ENCODE results near the gene LRTM2.

The LRTM2 gene

DNA sequence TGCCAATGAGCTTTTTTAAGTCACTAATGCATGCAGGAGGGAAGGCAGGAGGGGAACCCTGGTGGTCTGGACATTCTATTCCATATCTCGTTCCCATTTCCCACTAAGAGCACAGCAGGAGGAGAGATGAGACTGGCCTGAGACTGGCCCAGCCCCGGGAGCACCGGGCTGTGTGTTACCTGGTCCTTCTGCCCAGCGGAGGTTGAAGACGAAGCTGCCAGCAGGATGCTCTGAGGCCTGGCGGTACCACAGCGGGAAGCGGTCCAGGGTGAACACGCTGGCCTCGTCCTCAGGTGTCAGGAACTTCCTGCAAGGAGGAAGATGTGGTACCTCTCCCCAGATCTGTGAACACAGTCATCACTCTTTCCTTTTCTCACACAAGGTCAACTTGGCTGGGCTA is 23.9 kb downstream of the LRTM2 start:
- peak; percentile 16 for DNase-seq

DNA sequence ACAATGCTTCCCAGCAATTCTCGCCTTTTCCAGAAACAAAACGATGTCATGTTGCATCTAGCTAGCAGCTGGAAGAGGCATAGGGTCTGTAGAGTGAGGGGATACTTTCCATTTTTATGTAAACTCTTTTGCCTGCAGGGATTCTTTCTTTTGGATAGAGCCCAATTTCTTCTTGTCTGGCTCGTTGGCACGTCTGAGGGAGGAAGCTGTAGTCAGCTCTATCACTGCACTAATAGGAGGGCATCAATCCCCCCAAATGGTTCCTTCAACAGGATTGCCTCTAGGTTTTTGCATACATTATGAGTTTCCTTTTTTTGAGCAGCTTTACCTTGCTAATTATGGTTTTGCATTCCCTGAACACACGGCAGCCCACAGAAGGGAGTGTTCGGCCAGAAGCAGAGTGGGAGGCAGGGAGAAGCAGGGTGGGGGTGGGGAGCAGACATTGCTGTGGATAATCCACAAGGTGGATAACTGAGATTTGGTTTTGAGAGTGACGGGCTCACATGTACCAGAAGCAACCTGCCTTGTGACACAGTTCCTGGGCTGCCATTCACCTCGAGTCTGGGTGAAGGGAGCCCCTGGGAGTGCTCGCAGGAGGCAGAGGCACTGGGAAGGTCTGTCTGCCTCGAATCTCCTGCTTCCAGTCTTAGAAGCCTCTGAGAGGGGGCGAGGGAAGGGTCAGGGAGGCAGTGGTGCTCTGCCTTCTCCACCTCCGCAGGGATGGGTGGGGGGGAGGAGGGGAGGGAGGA is 24.5 kb downstream of the LRTM2 start:
- peak; percentile 13 for DNase-seq

DNA sequence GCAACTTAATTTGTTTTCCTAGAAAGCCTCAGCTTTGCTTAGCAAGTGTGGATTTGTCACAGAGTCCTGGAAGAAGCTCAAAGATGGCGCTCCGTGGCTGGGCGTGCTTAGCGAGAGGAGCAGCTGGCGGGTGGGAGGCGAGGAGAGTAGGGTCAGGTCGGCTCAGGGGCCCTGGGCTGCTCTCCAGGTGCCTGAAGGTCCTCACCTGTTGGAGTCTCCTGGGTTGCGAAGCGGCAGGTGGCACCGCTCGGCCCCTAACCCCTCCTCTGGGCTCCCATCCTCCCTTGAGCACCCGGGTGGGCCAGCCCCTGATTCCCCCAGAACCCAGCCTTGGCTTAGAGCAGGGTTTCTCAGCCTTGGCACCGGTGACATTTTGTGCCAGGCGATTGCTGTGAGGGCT is 25.1 kb downstream of the LRTM2 start:
- peak; percentile 16 for DNase-seq

DNA sequence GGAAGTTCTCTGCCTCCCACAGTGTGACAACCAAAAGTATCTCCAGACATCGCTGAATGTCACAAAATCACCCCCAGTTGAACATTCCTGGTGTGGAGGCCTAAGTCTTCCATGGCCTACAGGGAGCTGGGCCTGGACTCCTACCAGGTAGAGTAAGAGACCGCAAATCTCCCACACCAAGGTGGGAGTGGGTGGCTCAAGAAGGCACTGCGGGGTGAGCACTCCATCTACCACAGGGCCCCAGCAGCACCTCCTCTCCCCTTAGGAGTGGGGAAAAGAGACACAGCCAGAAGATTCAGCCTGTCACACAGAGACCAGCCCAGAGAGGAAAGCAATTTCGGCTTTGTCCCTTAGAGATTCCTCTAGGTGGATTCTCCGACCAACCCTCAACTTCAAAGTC is 25.5 kb downstream of the LRTM2 start:
- peak; percentile 53 for DNase-seq

DNA sequence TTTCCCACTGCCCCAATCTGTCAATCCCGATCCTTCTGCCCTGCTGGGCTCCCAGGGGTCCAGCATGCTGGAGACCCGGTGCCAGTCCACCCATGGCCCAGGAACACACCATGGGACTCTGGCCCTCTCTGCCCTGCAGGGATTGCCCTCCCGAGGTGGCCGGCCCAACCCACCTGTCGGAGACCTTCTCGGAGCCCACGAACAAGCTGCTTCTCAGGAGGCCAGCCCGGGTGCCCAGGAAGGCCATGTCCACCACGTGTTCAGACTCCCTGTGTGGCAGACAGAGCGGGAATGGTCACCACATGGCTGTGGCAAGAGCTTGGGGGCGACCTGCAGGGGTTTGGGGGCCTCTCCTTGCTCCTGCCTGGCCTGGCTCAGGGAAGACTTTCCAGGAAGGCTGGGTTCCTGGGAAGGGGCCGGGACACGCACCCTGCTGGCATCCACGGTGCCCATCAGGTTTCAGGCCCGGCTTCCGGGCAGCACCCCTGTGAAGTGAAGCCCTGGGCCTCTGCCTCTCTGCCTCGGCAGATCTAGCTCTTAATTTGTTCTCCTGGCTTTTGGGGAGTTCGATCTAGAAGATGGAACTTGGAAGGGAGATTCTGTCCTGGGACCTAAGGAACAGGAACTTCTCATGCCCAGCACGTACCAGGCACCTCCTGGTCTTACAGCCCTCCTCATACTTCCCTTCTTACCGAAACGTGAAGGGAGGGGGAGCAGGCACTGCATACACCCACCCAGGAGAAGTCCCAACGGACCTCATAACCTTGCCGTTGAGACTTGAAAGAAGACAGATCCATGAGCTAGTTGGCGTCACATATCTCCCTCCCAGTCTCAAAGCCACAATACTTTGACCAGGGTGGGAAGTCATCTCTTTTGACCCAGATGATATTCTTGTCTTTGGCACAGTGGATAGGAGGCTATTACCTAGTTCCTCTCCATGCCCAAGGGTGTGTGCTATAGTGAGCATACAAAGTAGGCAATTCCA is 26.3 kb downstream of the LRTM2 start:
- DNase-seq: peak; percentile 53

DNA sequence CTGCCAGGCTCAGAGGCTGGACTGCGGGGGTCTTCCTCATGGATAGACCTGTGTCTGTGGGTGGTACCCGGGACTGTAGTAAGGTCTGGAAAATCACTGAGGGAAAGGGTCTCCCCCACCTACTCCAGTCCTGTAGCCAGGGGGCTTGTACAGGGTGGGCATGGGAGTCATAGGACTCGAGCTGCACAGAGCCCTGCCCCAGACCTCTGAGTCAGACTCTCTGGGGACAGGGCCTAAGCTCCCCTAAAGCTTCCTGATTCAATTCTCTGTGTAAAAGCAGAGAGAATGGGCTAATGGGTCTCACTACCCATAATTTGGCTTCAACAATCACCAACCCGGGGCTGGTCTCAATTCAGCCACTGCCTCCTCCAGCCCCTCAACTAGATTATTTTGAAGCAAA is 27.0 kb downstream of the LRTM2 start:
- DNase-seq: peak; percentile 41

DNA sequence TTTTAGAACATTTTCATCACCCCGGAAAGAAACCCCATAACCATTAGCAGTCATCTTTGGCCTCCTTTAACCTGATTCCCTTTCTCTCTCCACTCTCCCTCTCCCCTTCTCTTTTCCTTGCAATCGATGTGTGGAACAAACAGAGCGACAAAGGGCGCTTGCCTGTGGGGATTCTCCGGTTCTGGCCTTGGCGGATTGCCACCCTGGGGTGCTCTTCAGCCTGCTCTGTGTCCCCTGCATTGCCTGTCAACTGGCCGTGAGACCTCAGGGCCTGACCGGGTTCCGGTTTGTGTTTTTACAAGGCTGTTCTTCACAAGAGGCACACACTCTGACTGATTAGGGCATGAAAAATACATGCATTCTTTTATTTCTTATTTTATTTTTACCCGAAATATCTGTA is 27.8 kb downstream of the LRTM2 start:
- DNase-seq: peak; percentile 28

DNA sequence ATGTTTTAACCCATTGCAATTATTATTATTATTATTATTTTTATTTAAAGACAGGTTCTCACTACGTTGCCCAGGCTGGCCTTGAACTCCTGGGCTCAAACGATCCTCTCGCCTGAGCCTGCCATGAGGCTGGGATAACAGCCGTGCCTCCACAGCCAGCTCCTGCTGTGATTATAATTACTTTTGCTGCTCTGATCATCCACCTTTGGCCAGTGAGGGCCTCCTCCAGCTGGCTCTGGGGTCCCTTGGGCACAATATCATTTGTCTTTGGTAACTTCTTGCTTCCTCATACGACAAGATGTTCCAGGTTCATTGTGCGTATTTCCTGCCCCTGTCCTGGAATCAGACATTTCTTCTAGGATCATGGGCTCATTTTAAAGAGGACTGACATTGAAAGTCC is 28.4 kb downstream of the LRTM2 start:
- DNase-seq: peak; percentile 33

DNA sequence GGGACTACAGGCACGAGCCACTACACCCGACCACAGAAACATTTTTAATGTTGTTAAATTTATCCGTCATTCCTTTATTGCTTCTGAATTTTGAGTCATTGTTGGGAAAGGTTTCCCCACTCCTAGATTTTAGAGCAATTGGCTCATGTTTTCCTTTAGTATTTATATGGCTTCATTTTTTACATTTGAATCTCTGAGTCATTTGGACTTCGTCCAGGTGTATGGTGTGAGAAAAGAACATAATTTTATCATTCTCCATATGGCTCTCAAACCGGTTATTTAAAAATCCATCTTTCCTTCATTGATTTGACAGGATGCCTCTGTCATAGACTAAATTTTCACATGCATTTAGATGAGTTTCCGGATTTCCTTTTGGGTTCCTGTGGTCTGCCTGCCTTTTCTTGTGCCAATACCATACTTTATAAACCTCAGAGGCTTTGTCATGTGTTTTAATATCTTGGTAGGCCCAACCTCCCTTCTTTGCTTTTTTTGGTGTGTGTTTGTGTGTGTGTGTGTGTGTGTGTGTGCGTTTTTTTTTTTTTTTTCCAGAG is 30.9 kb downstream of the LRTM2 start:
- no peak for DNase-seq

DNA sequence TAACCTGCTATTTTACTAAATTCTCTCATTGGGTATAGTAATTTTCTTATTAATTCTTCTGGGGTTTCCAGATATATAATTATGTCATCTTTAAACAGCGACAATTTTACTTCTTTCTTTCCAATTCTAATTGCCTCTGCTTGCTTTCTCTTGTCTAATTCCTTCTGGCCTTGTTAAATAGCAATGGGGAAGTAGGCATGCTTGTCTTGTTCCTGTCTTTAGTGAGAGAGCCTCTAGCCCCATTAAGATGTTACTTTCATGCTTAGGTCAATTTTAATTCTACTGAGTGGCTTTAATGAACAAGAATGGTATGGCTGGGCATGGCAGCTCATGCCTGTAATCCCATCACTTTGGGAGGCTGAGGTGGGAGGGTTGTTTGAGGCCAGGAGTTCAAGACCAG is 31.7 kb downstream of the LRTM2 start:
- DNase-seq: peak; percentile 12

DNA sequence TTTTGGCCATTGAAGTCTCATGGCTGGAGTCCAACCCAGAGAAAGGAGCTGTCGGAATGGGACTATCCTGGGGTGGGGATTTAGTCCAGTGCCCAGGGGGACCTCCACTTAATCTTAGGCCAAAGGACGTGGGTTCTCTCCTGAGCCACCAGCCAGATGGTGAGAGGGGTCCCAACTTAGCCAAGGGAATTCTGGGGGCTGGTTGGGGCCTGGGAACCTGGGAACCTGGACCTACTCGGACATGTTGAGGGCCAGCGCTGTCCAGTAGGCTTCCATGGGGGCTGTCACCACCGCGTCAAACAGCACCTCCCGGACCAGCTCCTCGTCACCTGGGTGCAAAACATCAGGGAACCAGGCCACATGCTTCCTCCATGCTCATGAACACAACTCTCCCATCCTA is 33.4 kb downstream of the LRTM2 start:
- peak; percentile 24 for DNase-seq

DNA sequence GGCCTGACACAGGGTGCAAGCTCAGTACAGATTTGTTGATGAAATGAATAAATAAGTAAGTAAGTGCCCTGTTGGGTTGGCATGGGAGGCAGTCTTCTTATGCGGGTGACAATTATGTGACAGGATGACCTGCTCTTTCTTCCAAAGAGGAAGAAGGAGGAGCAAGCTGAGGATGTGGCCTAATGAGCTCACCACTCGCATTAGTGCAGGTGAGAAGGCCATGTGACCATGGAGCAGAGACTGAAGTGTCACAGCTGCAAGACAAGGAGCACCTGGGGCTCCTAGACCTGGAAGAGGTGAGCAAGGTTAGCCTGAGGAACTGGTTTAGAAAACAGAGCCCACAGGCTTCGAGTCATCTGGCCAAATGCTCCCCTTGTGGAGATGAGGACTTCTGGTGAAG is 34.9 kb downstream of the LRTM2 start:
- peak; percentile 37 for DNase-seq

DNA sequence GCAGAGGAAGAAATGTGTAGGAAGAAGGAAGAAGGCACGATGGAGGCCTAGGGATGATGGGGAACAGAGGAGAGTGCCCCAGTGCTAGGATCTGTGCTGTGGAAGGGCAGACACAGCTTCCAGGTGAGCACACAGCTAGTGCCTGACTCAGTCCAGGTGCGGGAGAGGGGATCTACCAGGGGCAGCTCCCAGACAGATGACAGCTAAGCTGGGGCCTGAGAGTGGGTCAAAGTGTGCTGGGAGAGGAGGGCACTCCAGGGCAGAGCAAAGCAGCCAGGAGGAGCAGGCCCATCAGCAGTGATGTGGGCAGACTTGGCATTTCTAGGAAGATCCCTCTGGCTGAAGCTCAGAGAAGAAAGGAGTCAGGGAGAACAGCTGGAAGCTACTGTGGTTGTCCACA is 36.7 kb downstream of the LRTM2 start:
- DNase-seq: no peak

DNA sequence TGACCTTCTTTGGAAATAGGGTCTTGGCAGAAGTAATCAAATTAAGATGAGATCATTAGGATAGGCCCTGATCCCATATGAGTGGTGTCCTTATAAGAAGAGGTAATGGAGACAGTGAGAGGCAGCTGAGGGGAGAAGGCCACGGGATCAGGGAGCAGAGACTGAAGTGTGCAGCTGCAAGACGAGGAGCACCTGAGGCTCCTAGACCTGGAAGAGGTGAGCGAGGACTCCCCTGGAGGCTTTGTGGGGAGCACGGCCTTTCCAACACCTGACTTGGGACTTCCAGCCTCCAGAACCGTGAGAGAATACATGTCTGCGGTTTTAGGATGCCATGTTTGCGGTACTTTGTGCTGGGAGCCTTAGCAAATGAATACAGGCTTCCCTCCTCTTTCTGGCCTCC is 37.5 kb downstream of the LRTM2 start:
- peak; percentile 10 for DNase-seq

DNA sequence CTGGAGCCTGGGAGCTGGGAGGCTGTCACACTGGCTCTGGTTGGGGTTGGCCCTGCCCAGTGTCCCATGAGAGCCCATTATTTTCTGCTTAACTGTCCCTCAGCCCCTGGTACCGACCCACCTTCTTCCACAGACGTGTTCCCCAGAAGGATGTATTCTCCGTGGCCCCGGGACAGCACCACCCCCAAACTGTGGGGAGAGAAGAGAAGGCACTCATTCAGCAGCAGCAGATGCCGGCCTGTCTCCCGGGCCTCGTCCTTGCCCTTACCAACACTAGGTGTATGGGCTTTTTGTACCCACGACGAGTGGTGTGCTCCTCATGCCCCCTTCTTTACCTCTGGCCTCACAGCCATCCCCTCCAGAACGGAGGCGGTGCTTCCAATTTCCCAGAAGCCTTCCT is 38.1 kb downstream of the LRTM2 start:
- peak; percentile 36 for DNase-seq

DNA sequence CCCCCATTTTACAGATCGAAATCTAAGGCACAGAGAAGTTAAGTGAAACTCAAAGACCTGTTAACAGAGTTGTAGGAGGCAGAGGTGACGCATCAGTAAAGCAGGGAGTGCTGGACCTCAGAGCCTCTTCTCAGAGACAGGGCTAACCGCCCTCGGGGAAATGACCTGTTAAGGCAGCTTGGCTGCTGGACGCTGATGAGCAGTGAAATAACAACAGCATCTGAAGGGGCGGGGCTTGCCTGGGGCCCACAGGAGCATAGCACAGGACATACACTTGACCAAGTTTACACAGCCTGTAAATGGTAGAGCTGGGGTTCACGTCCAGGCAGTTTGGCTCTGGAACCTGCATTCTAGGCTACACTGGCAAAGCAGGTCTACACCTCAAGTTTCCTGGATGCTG is 39.3 kb downstream of the LRTM2 start:
- no peak for DNase-seq

DNA sequence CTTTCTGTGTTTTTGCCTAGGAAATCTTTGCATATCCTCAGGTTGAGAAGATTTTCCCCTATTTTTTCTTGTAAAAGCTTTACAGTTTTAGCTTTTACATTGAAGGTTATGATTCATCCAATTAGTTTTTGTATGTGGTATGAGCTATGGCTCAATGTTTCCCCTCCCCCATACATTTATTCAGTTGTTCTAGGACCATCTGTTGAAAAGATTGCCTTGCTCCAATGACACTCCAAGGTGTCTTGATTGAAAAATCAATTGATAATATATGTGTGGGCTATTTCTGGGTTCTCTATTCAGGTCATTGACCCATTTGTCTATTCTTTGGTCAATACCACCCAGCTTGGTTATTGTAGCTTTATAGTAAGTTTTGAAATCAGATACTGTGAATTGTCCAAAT is 42.6 kb downstream of the LRTM2 start:
- no peak for DNase-seq

DNA sequence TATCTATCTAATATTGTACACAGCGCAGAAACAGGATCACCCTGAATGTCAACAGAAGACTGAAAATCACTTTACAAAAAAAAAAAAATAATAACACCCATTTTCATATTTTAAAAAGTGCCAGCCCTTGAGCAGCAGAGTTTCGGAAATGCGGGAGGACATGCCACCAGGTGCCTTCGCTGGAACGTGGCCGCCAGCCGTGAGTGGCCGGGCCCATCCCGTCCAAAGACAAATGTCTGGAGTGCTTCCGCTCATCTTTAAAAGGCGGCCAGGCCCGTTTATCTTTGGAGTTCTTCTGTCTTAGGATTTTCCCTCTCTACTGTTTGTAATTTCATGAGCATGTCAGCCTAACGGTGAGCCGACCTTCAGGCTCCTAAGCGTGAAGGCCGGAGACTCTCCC is 43.5 kb downstream of the LRTM2 start:
- DNase-seq: peak; percentile 17

DNA sequence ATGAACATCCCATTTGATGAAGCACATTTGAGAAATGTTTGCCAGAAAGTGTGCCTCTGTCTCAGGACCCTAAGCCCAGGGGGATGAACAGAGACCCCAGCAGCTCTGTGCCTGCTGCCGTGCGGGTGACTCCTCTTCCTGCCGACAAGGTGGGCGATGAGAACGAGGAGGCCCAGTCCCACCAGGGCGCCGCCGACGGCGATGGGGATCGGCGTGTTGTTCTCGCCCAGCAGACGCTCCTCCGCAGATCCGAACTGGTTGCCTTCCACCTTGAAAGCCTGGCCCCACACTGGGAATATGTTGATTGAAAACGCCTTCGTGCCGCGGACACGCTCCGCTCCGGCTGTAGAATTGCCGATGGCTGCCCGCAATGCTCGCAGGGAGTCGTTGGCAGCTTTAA is 44.1 kb downstream of the LRTM2 start:
- peak; percentile 55 for DNase-seq

DNA sequence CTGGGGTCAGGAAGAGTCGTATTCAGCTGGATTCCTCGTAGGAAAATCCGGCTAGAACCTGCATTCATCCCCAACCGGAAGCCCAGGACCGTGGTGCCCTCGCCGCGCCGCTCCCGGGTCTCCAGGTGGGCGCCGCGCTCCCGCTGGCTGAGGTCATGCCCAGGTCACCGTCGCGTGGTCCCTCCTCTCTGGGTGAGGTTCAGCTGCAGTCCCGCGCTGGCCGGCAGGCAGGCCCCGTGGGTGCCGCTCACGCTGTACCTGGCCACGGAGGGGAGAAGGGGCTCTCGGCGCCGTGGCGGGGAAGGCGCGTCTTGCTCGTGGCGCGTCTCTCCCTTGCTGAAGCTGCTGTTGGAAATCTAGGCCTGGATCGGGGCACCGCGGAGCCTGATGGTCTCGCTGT is 44.5 kb downstream of the LRTM2 start:
- DNase-seq: peak; percentile 52

DNA sequence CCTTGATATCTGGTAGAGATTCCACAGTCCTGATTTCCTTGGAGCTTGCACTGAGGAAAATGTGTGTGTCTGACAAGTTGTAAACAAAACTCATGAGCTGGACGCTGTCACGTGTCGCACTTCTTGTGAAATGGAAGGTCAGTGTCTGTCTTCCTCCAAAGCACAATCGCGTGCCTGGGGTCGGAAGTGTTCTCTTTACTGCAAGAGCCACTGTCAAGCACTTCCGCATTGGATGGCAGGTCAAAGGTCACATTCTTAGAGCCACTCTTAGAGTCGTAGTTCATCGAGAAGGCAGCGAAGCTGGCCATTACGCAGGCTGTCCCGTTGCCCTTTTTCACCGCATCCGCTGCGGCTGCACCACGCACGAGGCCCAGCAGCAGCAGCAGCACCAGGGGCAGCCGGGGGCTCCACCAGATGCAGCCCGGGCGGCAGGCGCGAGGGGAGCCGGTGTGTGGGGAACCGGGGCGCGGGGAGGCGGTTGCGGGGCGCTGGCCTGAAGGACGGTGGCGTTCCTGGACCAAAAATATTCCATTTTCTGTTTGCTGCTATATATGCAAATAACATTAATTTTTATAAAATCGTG is 45.0 kb downstream of the LRTM2 start:
- peak; percentile 22 for DNase-seq

DNA sequence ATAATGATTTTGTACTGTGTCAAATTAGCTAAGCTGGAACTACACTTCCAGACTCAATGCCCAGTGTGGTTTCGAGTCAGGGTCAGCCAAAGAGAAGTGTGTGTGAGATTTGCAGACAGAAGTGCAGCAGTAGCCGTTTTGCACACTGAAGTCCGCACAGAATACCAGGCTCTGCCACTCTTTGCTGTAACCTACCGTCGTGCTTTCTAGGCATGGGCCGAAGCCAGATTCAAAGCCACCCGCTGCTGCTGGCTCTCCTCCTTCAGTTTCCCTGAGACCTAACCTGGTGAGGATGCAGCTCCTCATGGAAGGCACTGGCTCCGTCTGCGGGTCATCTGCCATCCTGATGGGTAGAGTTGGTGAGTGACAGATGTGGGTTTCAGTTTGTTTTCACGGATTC is 48.8 kb downstream of the LRTM2 start:
- DNase-seq: no peak

DNA sequence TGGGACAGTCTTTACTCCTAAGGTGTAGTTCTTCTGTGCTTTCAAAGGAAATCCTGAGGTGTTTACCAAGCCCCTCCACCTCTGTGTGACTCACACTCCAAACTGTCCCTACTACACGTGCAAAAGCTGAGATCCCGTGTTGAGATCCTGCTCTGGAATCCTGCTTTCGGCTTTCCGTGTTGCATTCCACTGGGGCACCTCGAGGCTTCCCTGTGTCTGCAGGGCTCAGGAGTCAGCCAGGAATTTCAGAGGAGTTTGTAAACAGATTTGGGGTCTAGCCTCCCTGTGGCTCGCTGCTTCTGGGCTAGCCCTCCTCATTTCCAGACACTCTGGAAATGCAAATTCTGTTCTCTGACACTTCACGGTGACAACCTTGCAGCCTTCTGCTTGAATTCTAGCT is 49.7 kb downstream of the LRTM2 start:
- DNase-seq: no peak
